Keratinocyte (primary cell): ENCODE results near the gene KLC4. TPM values are rescaled to one million over a fixed set of nuclear protein-coding genes. Genes with fewer than 3 reads are reported as not detected.

Source experiments
- DNase-seq: peaks from one replicate; pipeline ENCODE4 v3.0.0-alpha.2; 2011; ENCODE audit warnings: low read depth, missing footprints, low spot score
- FAIRE-seq: peaks from 2 replicates; lab custom pipeline; 2011; peaks lifted over from hg19 to GRCh38; lab: Jason Lieb, UNC
- H2AFZ ChIP-seq: 2 replicates; pipeline ENCODE4 v1.6.0; 2012; ENCODE audit warnings: low read length, control low read depth, inconsistent platforms; ENCODE audit not compliant: control insufficient read depth
- H3K27ac ChIP-seq: 2 replicates; pipeline ENCODE4 v1.5.1; 2011; ENCODE audit warnings: low read length; ENCODE audit not compliant: control insufficient read depth, insufficient read depth
- H3K27me3 ChIP-seq: 3 replicates; pipeline ENCODE4 v1.6.0; 2011; ENCODE audit warnings: low read length; ENCODE audit not compliant: control insufficient read depth, insufficient read depth; ENCODE audit errors: extremely low read depth
- H3K36me3 ChIP-seq, 2 experiments: 2 replicates in 1 of 2; 3 replicates in 1 of 2; pipeline ENCODE4 v1.5.1; 2011; ENCODE audit warnings: low read length in 2 of 2, mild to moderate bottlenecking in 1 of 2; ENCODE audit not compliant: control insufficient read depth in 2 of 2, insufficient read depth in 2 of 2; ENCODE audit errors: extremely low read depth in 1 of 2
- H3K4me1 ChIP-seq: 3 replicates; pipeline ENCODE4 v1.5.1; 2011; ENCODE audit warnings: low read length; ENCODE audit not compliant: control insufficient read depth, insufficient read depth; ENCODE audit errors: extremely low read depth
- H3K4me2 ChIP-seq: 3 replicates; pipeline ENCODE4 v1.6.0; 2011; ENCODE audit warnings: low read depth, low read length; ENCODE audit not compliant: control insufficient read depth, insufficient read depth; ENCODE audit errors: extremely low read depth
- H3K4me3 ChIP-seq, 3 experiments: fragments of 200-600 bp in 1 of 3; sonication (generic) in 1 of 3; 2 replicates in 2 of 3; 3 replicates in 1 of 3; pipeline ENCODE4 v1.5.1; 2011 to 2016; ENCODE audit warnings: low read length in 3 of 3, mild to moderate bottlenecking in 3 of 3, control low read depth in 2 of 3, inconsistent platforms in 1 of 3, low read depth in 1 of 3, mixed read lengths in 1 of 3, mixed run types in 1 of 3, moderate library complexity in 1 of 3; ENCODE audit not compliant: control insufficient read depth in 2 of 3, insufficient read depth in 2 of 3; ENCODE audit errors: extremely low read depth in 1 of 3
- H3K79me2 ChIP-seq: 2 replicates; pipeline ENCODE4 v1.6.0; 2012; ENCODE audit warnings: low read length; ENCODE audit not compliant: control insufficient read depth, insufficient read depth
- H3K9ac ChIP-seq: 3 replicates; pipeline ENCODE4 v1.6.0; 2011; ENCODE audit warnings: low read length; ENCODE audit not compliant: control insufficient read depth, insufficient read depth; ENCODE audit errors: extremely low read depth
- H3K9me1 ChIP-seq: 3 replicates; pipeline ENCODE4 v1.6.0; 2011; ENCODE audit warnings: low read length; ENCODE audit not compliant: control insufficient read depth, insufficient read depth; ENCODE audit errors: extremely low read depth
- H3K9me3 ChIP-seq: 2 replicates; pipeline ENCODE4 v1.5.1; 2012; ENCODE audit warnings: low read depth, low read length; ENCODE audit not compliant: control insufficient read depth
- H4K20me1 ChIP-seq: 3 replicates; pipeline ENCODE4 v1.6.0; 2011; ENCODE audit warnings: low read length; ENCODE audit not compliant: control insufficient read depth, insufficient read depth; ENCODE audit errors: extremely low read depth
- CTCF ChIP-seq, 3 experiments: IDR thresholded peaks in 1 of 3; conservative IDR thresholded peaks in 1 of 3; optimal IDR thresholded peaks in 1 of 3; 2 replicates in 2 of 3; 3 replicates in 1 of 3; pipeline versions ENCODE3 to v1.5.1; 2011; ENCODE audit warnings: low read length in 3 of 3, mild to moderate bottlenecking in 3 of 3, moderate library complexity in 2 of 3, control low read depth in 1 of 3, inconsistent platforms in 1 of 3; ENCODE audit not compliant: insufficient read depth in 2 of 3; ENCODE audit errors: extremely low read depth in 1 of 3
- EZH2 ChIP-seq: IDR thresholded peaks from one replicate; pipeline ENCODE4 v1.6.1; 2012; ENCODE audit warnings: inconsistent platforms, mild to moderate bottlenecking, low read length, moderate library complexity
- dilution Hi-C: fragments of 300-500 bp; cut with MboI; formaldehyde crosslinking; loops from one replicate; pipeline ENCODE4 v1.7.0; 2020; ENCODE audit warnings: low sequenced_read_pairs; ENCODE audit not compliant: extremely low pct_ligation_motif_present
- polyA plus RNA-seq, 5 experiments: library from polyadenylated mRNA; depleted of rRNA in 3 of 5; stranded (reverse) in 3 of 5; stranded (forward) in 1 of 5; unstranded in 1 of 5; fragments of >200 nt; gene quantifications; 1 replicate in 1 of 5; 2 replicates in 3 of 5; 3 replicates in 1 of 5; pipeline versions ENCODE4 v1.2.1 to v1.2.3, GENCODE V29; 2011 to 2012; ENCODE audit warnings: missing spikeins in 2 of 5, low read depth in 1 of 5, low replicate concordance in 1 of 5

Gene KLC4
- polyA plus RNA-seq, 1 donor (not counting 4 experiments of a cell fraction or from before 2014, with no cell fraction given) = 8.8 TPM

GRCh38 chr6:43105538-43106222 lies 46.2 kb downstream of the KLC4 start:
- TF ChIP-seq CTCF (optimal IDR thresholded peaks at IDR 0.05 in 1 of 3, IDR thresholded peaks at IDR 0.05 in 1 of 3, conservative IDR thresholded peaks at IDR 0.05 in 1 of 3; ENCODE audit: extremely low read depth in 1 of 3, insufficient read depth in 2 of 3, low read length in 3 of 3) (no peak), EZH2 (no peak)
- H4K20me1 ChIP-seq = no peaks in the 10 kb centered on the region
- H3K4me3 ChIP-seq = no peak overlapping the region
- dilution Hi-C loops = no loop called here
- H3K9me1 ChIP-seq = no peaks in the 10 kb centered on the region
- no peak overlapping the region for H2AFZ ChIP-seq
- no peak overlapping the region for H3K4me2 ChIP-seq
- DNase-seq (no peak), FAIRE-seq (no peak)
- no peaks in the 10 kb centered on the region for H3K9me3 ChIP-seq
- peaks cover 14% of the 10 kb centered on the region for H3K4me1 ChIP-seq
- peaks cover 0 to 3% of the 10 kb centered on the region in 2 experiments for H3K36me3 ChIP-seq
- no peaks in the 10 kb centered on the region for H3K27me3 ChIP-seq
- H3K27ac ChIP-seq = no peak overlapping the region
- no peak overlapping the region for H3K9ac ChIP-seq
- peaks cover 64% of the 10 kb centered on the region for H3K79me2 ChIP-seq

- H3K4me3 ChIP-seq = no peak overlapping the region
- no peaks in the 10 kb centered on the region for H3K27me3 ChIP-seq
- DNase-seq (no peak), FAIRE-seq (no peak)
- peaks cover 0 to 3% of the 10 kb centered on the region in 2 experiments for H3K36me3 ChIP-seq
- peaks cover 65% of the 10 kb centered on the region for H3K79me2 ChIP-seq
- dilution Hi-C loops = no loop called here
- H3K4me2 ChIP-seq = no peak overlapping the region
- no peak overlapping the region for H3K9ac ChIP-seq
- H2AFZ ChIP-seq = no peak overlapping the region
- H3K9me1 ChIP-seq = no peaks in the 10 kb centered on the region
- H3K4me1 ChIP-seq = peaks cover 14% of the 10 kb centered on the region
- H4K20me1 ChIP-seq = no peaks in the 10 kb centered on the region
- no peak overlapping the region for H3K27ac ChIP-seq
- TF ChIP-seq EZH2 (no peak), CTCF (optimal IDR thresholded peaks at IDR 0.05 in 1 of 3, IDR thresholded peaks at IDR 0.05 in 1 of 3, conservative IDR thresholded peaks at IDR 0.05 in 1 of 3; ENCODE audit: extremely low read depth in 1 of 3, insufficient read depth in 2 of 3, low read length in 3 of 3) (no peak)
- no peaks in the 10 kb centered on the region for H3K9me3 ChIP-seq
Measured at GRCh38 chr6:43107344-43108062, 48.1 kb downstream of the KLC4 start.
